K562 (cell line): ENCODE measurements around the gene GLP2R. TPM values are rescaled to one million over a fixed set of nuclear protein-coding genes. Genes with fewer than 3 reads are reported as not detected.

ENCODE experiments used
- ATAC-seq: fragments of 200-7000 bp; cut with Tn5 transposase; 3 replicates; pipeline ENCODE4 v1.9.1; 2020; ENCODE audit warnings: moderate library complexity
- BruUV-seq: library from RNA; stranded (reverse); fragments of 400-500 nt; replicated peaks from 2 replicates; lab custom pipeline; 2021; lab: Mats Ljungman, UMichigan
- CTCF ChIA-PET: fragments of 300-600 bp; formaldehyde crosslinking; extraction: SDS; loops from one replicate; lab custom pipeline; 2021; ENCODE audit warnings: low intra/inter-chr PET ratio; lab: Yijun Ruan, JAX
- POLR2A ChIA-PET: fragments of 300-600, 350-650 bp; sonication (Branson Sonifier 250); formaldehyde crosslinking; extraction: SDS; loops from one replicate; lab custom pipeline; 2021; ENCODE audit warnings: antibody characterized with exemption, inconsistent platforms; lab: Yijun Ruan, JAX
- DNase-seq, 4 experiments: peaks; one replicate each; pipeline versions ENCODE4 v3.0.0 to v3.0.0-alpha.2; 2011 to 2018; ENCODE audit warnings: low spot score in 3 of 4, mixed read lengths in 3 of 4; ENCODE audit errors: extremely low read depth in 1 of 4
- FAIRE-seq: peaks from 2 replicates; lab custom pipeline; 2011; peaks lifted over from hg19 to GRCh38; lab: Jason Lieb, UNC
- H2AFZ ChIP-seq: 2 replicates; pipeline ENCODE4 v1.6.0; 2011; ENCODE audit warnings: low read depth, low read length, control low read depth, inconsistent platforms
- H3K27ac ChIP-seq: fragments of 200-600 bp; 3 replicates; pipeline ENCODE4 v1.8.0; 2011; ENCODE audit warnings: low read depth, mild to moderate bottlenecking, control low read depth, inconsistent platforms, low read length, moderate library complexity, mixed read lengths; ENCODE audit errors: extremely low read depth
- H3K27me3 ChIP-seq, 2 experiments: fragments of 300-600 bp in 1 of 2; 2 replicates in 1 of 2; 3 replicates in 1 of 2; pipeline versions ENCODE4 v1.6.0 to v1.8.0; 2011; ENCODE audit warnings: inconsistent platforms in 2 of 2, low read length in 2 of 2, mild to moderate bottlenecking in 1 of 2, mixed read lengths in 1 of 2, moderate library complexity in 1 of 2; ENCODE audit not compliant: control insufficient read depth in 2 of 2, insufficient read depth in 2 of 2
- H3K36me3 ChIP-seq: fragments of 300-600 bp; 3 replicates; pipeline ENCODE4 v1.8.0; 2011; ENCODE audit warnings: mild to moderate bottlenecking, low read length, inconsistent platforms; ENCODE audit not compliant: control insufficient read depth, insufficient read depth
- H3K4me1 ChIP-seq, 2 experiments: fragments of 200-600 bp in 1 of 2; replicated peaks in 1 of 2; 2 replicates in 1 of 2; 3 replicates in 1 of 2; pipeline versions ENCODE4 v1.5.1 to v1.8.0; 2011; ENCODE audit warnings: inconsistent platforms in 2 of 2, low read length in 2 of 2, mild to moderate bottlenecking in 1 of 2, mixed read lengths in 1 of 2, moderate library complexity in 1 of 2; ENCODE audit not compliant: control insufficient read depth in 2 of 2, insufficient read depth in 2 of 2
- H3K4me2 ChIP-seq: 2 replicates; pipeline ENCODE4 v1.6.1; 2011; ENCODE audit warnings: low read length, control low read depth, inconsistent platforms, mixed read lengths; ENCODE audit not compliant: insufficient read depth
- H3K4me3 ChIP-seq: fragments of 200-600 bp; sonication (generic), shearing (Covaris generic); 2 replicates; pipeline ENCODE4 v1.5.1; 2016; ENCODE audit warnings: control low read depth, inconsistent platforms
- H3K79me2 ChIP-seq: fragments of 200-600 bp; 3 replicates; pipeline ENCODE4 v1.8.0; 2011; ENCODE audit warnings: low read length, inconsistent platforms; ENCODE audit not compliant: control insufficient read depth, insufficient read depth
- H3K9ac ChIP-seq, 2 experiments: 2 replicates each; pipeline versions ENCODE4 v1.6.0 to v1.6.1; 2011; ENCODE audit warnings: low read depth in 2 of 2, low read length in 2 of 2, control low read depth in 1 of 2, inconsistent platforms in 1 of 2, mild to moderate bottlenecking in 1 of 2, mixed read lengths in 1 of 2; ENCODE audit not compliant: insufficient read depth in 1 of 2
- H3K9me1 ChIP-seq: one replicate; pipeline ENCODE4 v1.6.0; 2011; ENCODE audit warnings: inconsistent platforms, mild to moderate bottlenecking, low read length, moderate library complexity; ENCODE audit not compliant: control insufficient read depth, insufficient read depth
- H3K9me3 ChIP-seq: replicated peaks from 2 replicates; pipeline ENCODE4 v1.5.1; 2011; ENCODE audit warnings: low read depth, low read length, inconsistent platforms; ENCODE audit not compliant: control insufficient read depth, insufficient read depth
- H4K20me1 ChIP-seq: replicated peaks from 2 replicates; pipeline ENCODE4 v1.6.1; 2011; ENCODE audit warnings: low read length, inconsistent platforms, mixed read lengths; ENCODE audit not compliant: control insufficient read depth, insufficient read depth
- ARNT ChIP-seq, 2 experiments: fragments of 450-650 bp; IDR thresholded peaks; 2 replicates each; pipeline ENCODE4 v1.6.1; 2016; ENCODE audit warnings: mild to moderate bottlenecking in 1 of 2
- BMI1 ChIP-seq: fragments of 150-350 bp; IDR thresholded peaks from 2 replicates; pipeline ENCODE4 v1.6.1; 2014; ENCODE audit warnings: low read length
- CBX1 ChIP-seq: sonication (generic); IDR thresholded peaks from 2 replicates; pipeline ENCODE4 v1.6.1; 2016; ENCODE audit warnings: antibody characterized with exemption, low read depth, mild to moderate bottlenecking
- DMBX1 ChIP-seq: fragments of 250-450 bp; sonication (Bioruptor Pico); IDR thresholded peaks from 2 replicates; pipeline ENCODE4 v1.8.0; 2022; ENCODE audit warnings: inconsistent platforms, mild to moderate bottlenecking, moderate library complexity, borderline replicate concordance
- GTF2A2 ChIP-seq: IDR thresholded peaks from 2 replicates; pipeline ENCODE4 v1.6.1; 2016; ENCODE audit warnings: mild to moderate bottlenecking, missing genetic modification characterization, missing compliant biosample characterization
- NFATC3 ChIP-seq: fragments of 450-650 bp; IDR thresholded peaks from 2 replicates; pipeline ENCODE4 v1.6.1; 2017; ENCODE audit warnings: mild to moderate bottlenecking
- RUNX1 ChIP-seq: sonication (generic); IDR thresholded peaks from 2 replicates; pipeline ENCODE4 v1.6.1; 2016; ENCODE audit warnings: antibody characterized with exemption, low read depth
- TAF9B ChIP-seq: fragments of 450-650 bp; IDR thresholded peaks from 2 replicates; pipeline ENCODE4 v1.6.1; 2018; ENCODE audit warnings: mild to moderate bottlenecking; ENCODE audit not compliant: partially characterized antibody
- TOE1 ChIP-seq, 2 experiments: fragments of 450-650 bp in 1 of 2; sonication (generic) in 1 of 2; formaldehyde crosslinking in 1 of 2; IDR thresholded peaks; 2 replicates each; pipeline versions ENCODE4 v1.7.1 to v1.8.0; 2016 to 2022; ENCODE audit warnings: borderline replicate concordance in 2 of 2, mild to moderate bottlenecking in 2 of 2, antibody characterized with exemption in 1 of 2, inconsistent platforms in 1 of 2, low read depth in 1 of 2, missing genetic modification reagents in 1 of 2, moderate library complexity in 1 of 2
- XRCC3 ChIP-seq: fragments of 450-650 bp; IDR thresholded peaks from 2 replicates; pipeline ENCODE4 v1.6.1; 2017; ENCODE audit warnings: mild to moderate bottlenecking, moderate library complexity
- ZNF140 ChIP-seq: fragments of 250-450 bp; sonication (Bioruptor Pico); IDR thresholded peaks from 2 replicates; pipeline ENCODE4 v1.8.0; 2021; ENCODE audit warnings: moderate library complexity, mild to moderate bottlenecking, inconsistent platforms
- ZNF184 ChIP-seq: sonication (generic); formaldehyde crosslinking; IDR thresholded peaks from 2 replicates; pipeline ENCODE4 v1.5.0; 2020; ENCODE audit warnings: missing genetic modification reagents
- WGBS: fragments of 100-300 bp; shearing (Covaris generic); methylation state at CpG from one replicate; pipeline ENCODE4 v1.1.6; 2016; ENCODE audit warnings: low coverage, mixed read lengths; ENCODE audit not compliant: insufficient coverage; ENCODE audit errors: missing lambda C conversion rate; 5-methylcytosine and 5-hydroxymethylcytosine counted together
- in situ Hi-C: fragments of 300-500 bp; cut with MboI; formaldehyde crosslinking; loops from 4 replicates; pipeline ENCODE4 v1.15.0; 2018; ENCODE audit warnings: inconsistent platforms, mixed read lengths
- intact Hi-C: fragments of 100-400 bp; cut with micrococcal nuclease; formaldehyde crosslinking; loops from 2 replicates; pipeline ENCODE4 v1.14.2; 2022
- polyA plus RNA-seq, 8 experiments: library from polyadenylated mRNA; depleted of rRNA in 4 of 8; stranded (reverse) in 5 of 8; unstranded in 3 of 8; fragments of >200 nt; fragmentation: Nextera tagmentation in 2 of 8; fragmentation: Illumina TruSeq in 1 of 8; extraction: Ambion mirVana in 2 of 8; extraction: Trizol in 1 of 8; gene quantifications; 2 replicates each; pipeline versions ENCODE4 v1.2.1 to v1.2.3, GENCODE V29; 2011 to 2014; ENCODE audit warnings: inconsistent platforms in 1 of 8, missing spikeins in 1 of 8
- total RNA-seq, 7 experiments: library from RNA; depleted of rRNA in 6 of 7; stranded (reverse); fragments of >200 nt in 6 of 7; fragmentation: Illumina TruSeq in 2 of 7; extraction: Trizol in 2 of 7; gene quantifications; 2 replicates each; pipeline versions ENCODE4 v1.2.1 to v1.2.3, GENCODE V29; 2011 to 2021; ENCODE audit warnings: low replicate concordance in 1 of 7
- TF ChIP-seq, protein P1 (sequence below), 2 experiments: fragments of 450-650 bp; IDR thresholded peaks; 2 replicates each; pipeline ENCODE4 v1.6.1; 2016; ENCODE audit warnings: mild to moderate bottlenecking in 2 of 2, borderline replicate concordance in 1 of 2, low read depth in 1 of 2, moderate library complexity in 1 of 2
- TF ChIP-seq, protein P2 (sequence below): sonication (generic); formaldehyde crosslinking; IDR thresholded peaks from 2 replicates; pipeline ENCODE4 v1.8.0; 2022; ENCODE audit warnings: mild to moderate bottlenecking, low read depth, missing genetic modification reagents

Gene GLP2R
- total and polyA plus RNA-seq, 9 of the 15 experiments (the other 6 are each of a cell fraction or from before 2014, with no cell fraction given), result not detected

- in situ Hi-C loops (no loop called here), intact Hi-C loops (loop anchor here (1.0 kb wide), 1 partner anchor 37 kb away; no protein-coding TSS in a partner anchor)
- FAIRE-seq (no peak), DNase-seq (no peak), ATAC-seq (no peak)
- H3K79me2 ChIP-seq, result no peaks in the 10 kb centered on the region
- H2AFZ ChIP-seq, result no peak overlapping the region
- no peaks in the 10 kb centered on the region; a peak in 1 of 5 replicates for H3K27me3 ChIP-seq
- H3K4me3 ChIP-seq, result no peak overlapping the region
- no peaks in the 10 kb centered on the region for H3K9me3 ChIP-seq
- H3K9ac ChIP-seq, result no peak overlapping the region
- H3K27ac ChIP-seq, result no peak overlapping the region
- no peaks in the 10 kb centered on the region for H3K9me1 ChIP-seq
- H3K4me2 ChIP-seq, result no peak overlapping the region
- WGBS, result 3% methylated on average over 3 of the region's 3 CpGs
- ChIA-PET POLR2A (interaction anchor here (0.7 kb wide), 1 partner anchor 11 kb away, joined by 3 read pairs; no protein-coding TSS in a partner anchor), CTCF (no interaction called here)
- no TSS peak for BruUV-seq
- H3K36me3 ChIP-seq, result no peaks in the 10 kb centered on the region
- no peaks in the 10 kb centered on the region for H3K4me1 ChIP-seq
- H4K20me1 ChIP-seq, result no peaks in the 10 kb centered on the region
- TF ChIP-seq RUNX1 (no peak), NFATC3 (no peak), GTF2A2 (tag) (no peak), CBX1 (no peak), ARNT (IDR thresholded peaks at IDR 0.05) (no peak), ZNF140 (CRISPR knock-in tag) (no peak), ZNF184 (CRISPR knock-in tag) (no peak), TOE1 (IDR thresholded peaks at IDR 0.05; ENCODE audit: borderline replicate concordance) (no peak), TOE1 (CRISPR knock-in tag; IDR thresholded peaks at IDR 0.05; ENCODE audit: borderline replicate concordance, low read depth) (no peak), XRCC3 (no peak), TAF9B (no peak), BMI1 (no peak), DMBX1 (CRISPR knock-in tag) (no peak)
- TF ChIP-seq, protein P1, sequence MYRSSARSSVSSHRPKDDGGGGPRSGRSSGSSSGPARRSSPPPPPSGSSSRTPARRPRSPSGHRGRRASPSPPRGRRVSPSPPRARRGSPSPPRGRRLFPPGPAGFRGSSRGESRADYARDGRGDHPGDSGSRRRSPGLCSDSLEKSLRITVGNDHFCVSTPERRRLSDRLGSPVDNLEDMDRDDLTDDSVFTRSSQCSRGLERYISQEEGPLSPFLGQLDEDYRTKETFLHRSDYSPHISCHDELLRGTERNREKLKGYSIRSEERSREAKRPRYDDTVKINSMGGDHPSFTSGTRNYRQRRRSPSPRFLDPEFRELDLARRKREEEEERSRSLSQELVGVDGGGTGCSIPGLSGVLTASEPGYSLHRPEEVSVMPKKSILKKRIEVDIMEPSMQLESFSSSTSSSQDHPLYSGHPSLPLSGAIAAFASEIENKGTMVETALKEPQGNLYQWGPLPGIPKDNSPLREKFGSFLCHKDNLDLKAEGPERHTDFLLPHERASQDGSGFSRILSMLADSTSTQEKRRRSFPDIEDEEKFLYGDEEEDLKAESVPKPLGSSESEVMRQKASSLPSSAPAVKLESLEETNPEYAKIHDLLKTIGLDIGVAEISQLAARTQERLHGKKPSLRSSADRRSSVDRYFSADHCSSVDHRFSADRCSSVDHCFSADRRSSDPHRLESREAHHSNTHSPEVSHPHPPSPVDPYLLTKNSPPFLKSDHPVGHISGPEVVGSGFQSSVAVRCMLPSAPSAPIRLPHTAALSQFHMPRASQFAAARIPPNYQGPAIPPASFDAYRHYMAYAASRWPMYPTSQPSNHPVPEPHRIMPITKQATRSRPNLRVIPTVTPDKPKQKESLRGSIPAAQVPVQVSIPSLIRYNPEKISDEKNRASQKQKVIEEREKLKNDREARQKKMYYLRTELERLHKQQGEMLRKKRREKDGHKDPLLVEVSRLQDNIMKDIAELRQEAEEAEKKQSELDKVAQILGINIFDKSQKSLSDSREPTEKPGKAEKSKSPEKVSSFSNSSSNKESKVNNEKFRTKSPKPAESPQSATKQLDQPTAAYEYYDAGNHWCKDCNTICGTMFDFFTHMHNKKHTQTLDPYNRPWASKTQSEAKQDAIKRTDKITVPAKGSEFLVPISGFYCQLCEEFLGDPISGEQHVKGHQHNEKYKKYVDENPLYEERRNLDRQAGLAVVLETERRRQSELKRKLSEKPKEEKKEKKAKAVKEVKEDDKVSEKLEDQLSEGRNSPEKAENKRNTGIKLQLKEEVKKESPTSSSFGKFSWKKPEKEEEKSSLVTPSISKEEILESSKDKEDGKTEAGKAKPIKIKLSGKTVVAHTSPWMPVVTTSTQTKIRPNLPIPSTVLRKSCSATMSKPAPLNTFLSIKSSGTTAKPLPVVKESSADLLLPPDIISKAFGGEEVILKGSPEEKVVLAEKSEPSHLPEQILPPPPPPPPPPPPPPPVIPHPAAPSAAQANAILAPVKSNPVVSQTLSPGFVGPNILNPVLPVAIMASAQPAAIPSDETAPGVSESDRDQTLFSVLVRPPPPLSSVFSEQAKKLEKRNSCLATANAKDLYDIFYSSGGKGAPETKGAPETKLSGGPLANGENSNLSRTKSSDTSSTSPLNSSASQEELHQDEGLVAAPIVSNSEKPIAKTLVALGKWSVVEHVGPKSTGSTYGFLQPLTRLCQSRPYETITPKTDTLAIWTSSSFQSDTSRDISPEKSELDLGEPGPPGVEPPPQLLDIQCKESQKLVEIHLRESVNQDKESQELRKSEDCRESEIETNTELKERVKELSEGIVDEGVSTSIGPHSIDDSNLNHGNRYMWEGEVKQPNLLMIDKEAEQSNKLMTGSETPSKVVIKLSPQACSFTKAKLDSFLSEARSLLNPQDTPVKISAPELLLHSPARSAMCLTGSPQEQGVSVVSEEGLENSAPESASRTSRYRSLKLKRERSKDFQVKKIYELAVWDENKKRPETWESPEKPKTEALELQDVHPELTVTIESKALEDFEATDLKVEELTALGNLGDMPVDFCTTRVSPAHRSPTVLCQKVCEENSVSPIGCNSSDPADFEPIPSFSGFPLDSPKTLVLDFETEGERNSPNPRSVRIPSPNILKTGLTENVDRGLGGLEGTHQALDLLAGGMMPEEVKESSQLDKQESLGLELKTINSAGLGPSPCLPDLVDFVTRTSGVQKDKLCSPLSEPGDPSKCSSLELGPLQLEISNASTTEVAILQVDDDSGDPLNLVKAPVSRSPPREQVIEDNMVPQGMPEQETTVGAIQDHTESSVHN (IDR thresholded peaks at IDR 0.05; ENCODE audit: borderline replicate concordance in 1 of 2, low read depth in 1 of 2), result no peak
- TF ChIP-seq, protein P2, sequence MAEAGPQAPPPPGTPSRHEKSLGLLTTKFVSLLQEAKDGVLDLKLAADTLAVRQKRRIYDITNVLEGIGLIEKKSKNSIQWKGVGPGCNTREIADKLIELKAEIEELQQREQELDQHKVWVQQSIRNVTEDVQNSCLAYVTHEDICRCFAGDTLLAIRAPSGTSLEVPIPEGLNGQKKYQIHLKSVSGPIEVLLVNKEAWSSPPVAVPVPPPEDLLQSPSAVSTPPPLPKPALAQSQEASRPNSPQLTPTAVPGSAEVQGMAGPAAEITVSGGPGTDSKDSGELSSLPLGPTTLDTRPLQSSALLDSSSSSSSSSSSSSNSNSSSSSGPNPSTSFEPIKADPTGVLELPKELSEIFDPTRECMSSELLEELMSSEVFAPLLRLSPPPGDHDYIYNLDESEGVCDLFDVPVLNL (CRISPR knock-in tag), result no peak
Observed at GRCh38 chr17:9893411-9894012, 67.8 kb downstream of the GLP2R start.
